K562 (cell line): ENCODE data around the gene USP12. TPM values are rescaled to one million over a fixed set of nuclear protein-coding genes. Genes with fewer than 3 reads are reported as not detected.

Experiments
- DACH1 ChIP-seq: fragments of 450-650 bp; IDR thresholded peaks from 2 replicates; pipeline ENCODE4 v1.6.1; 2018; ENCODE audit not compliant: partially characterized antibody
- DLX4 ChIP-seq: fragments of 250-450 bp; sonication (Bioruptor Pico); IDR thresholded peaks from 2 replicates; pipeline ENCODE4 v1.6.1; 2021; ENCODE audit warnings: mild to moderate bottlenecking
- DNMT1 ChIP-seq: fragments of 450-650 bp; IDR thresholded peaks from 2 replicates; pipeline ENCODE4 v1.6.1; 2016; ENCODE audit warnings: antibody characterized with exemption, mild to moderate bottlenecking
- NCOR1 ChIP-seq: fragments of 450-650 bp; IDR thresholded peaks from 2 replicates; pipeline ENCODE4 v1.6.1; 2016; ENCODE audit warnings: mild to moderate bottlenecking, moderate library complexity
- PHF8 ChIP-seq: fragments of 200-600 bp; sonication (generic); IDR thresholded peaks from 2 replicates; pipeline ENCODE4 v1.6.1; 2012; ENCODE audit warnings: mixed run types, mild to moderate bottlenecking, inconsistent platforms, low read length, moderate library complexity, borderline replicate concordance
- PURB ChIP-seq: sonication (generic); formaldehyde crosslinking; IDR thresholded peaks from 2 replicates; pipeline ENCODE4 v1.9.0; 2021; ENCODE audit warnings: low read depth, mild to moderate bottlenecking, missing genetic modification reagents
- RBM17 ChIP-seq: fragments of 200-400 bp; formaldehyde crosslinking; IDR thresholded peaks from 2 replicates; pipeline ENCODE4 v1.6.1; 2017; ENCODE audit warnings: low read depth, mild to moderate bottlenecking, low read length, borderline replicate concordance
- SMAD2 ChIP-seq: fragments of 150-350 bp; IDR thresholded peaks from 2 replicates; pipeline ENCODE4 v1.6.1; 2014; ENCODE audit warnings: low read depth, mild to moderate bottlenecking, low read length
- SPI1 ChIP-seq: IDR thresholded peaks from 2 replicates; pipeline ENCODE4 v1.6.1; 2011; ENCODE audit warnings: low read depth, low read length, control low read depth, borderline replicate concordance
- TAL1 ChIP-seq: fragments of 450-650 bp; IDR thresholded peaks from 2 replicates; pipeline ENCODE4 v1.6.1; 2016; ENCODE audit warnings: mild to moderate bottlenecking
- ZNF695 ChIP-seq: fragments of 450-650 bp; formaldehyde crosslinking; IDR thresholded peaks from 2 replicates; pipeline ENCODE4 v1.4.0; 2020; ENCODE audit warnings: mild to moderate bottlenecking, moderate library complexity
- ZNF778 ChIP-seq: fragments of 450-650 bp; formaldehyde crosslinking; IDR thresholded peaks from 2 replicates; pipeline ENCODE4 v1.4.0; 2020; ENCODE audit warnings: mild to moderate bottlenecking, moderate library complexity
- polyA plus RNA-seq, 8 experiments: library from polyadenylated mRNA; depleted of rRNA in 4 of 8; stranded (reverse) in 5 of 8; unstranded in 3 of 8; fragments of >200 nt; fragmentation: Nextera tagmentation in 2 of 8; fragmentation: Illumina TruSeq in 1 of 8; extraction: Ambion mirVana in 2 of 8; extraction: Trizol in 1 of 8; gene quantifications; 2 replicates each; pipeline versions ENCODE4 v1.2.1 to v1.2.3, GENCODE V29; 2011 to 2014; ENCODE audit warnings: inconsistent platforms in 1 of 8, missing spikeins in 1 of 8
- total RNA-seq, 7 experiments: library from RNA; depleted of rRNA in 6 of 7; stranded (reverse); fragments of >200 nt in 6 of 7; fragmentation: Illumina TruSeq in 2 of 7; extraction: Trizol in 2 of 7; gene quantifications; 2 replicates each; pipeline versions ENCODE4 v1.2.1 to v1.2.3, GENCODE V29; 2011 to 2021; ENCODE audit warnings: low replicate concordance in 1 of 7
- TF ChIP-seq, protein P1 (sequence below): fragments of 200-600 bp; sonication (generic); IDR thresholded peaks from one replicate; pipeline ENCODE4 v1.6.1; 2012; ENCODE audit warnings: mild to moderate bottlenecking, low read depth, low read length, inconsistent platforms
- TF ChIP-seq, protein P2 (sequence below): IDR thresholded peaks from 2 replicates; pipeline ENCODE4 v1.6.1; 2012; ENCODE audit warnings: low read depth, low read length, improper control_type of control experiment, borderline replicate concordance

USP12 gene
- total and polyA plus RNA-seq, 9 of the 15 experiments (the other 6 are each of a cell fraction or from before 2014, with no cell fraction given): 1.8 to 20.5 (median 13.3) TPM

- TF ChIP-seq, protein P1, sequence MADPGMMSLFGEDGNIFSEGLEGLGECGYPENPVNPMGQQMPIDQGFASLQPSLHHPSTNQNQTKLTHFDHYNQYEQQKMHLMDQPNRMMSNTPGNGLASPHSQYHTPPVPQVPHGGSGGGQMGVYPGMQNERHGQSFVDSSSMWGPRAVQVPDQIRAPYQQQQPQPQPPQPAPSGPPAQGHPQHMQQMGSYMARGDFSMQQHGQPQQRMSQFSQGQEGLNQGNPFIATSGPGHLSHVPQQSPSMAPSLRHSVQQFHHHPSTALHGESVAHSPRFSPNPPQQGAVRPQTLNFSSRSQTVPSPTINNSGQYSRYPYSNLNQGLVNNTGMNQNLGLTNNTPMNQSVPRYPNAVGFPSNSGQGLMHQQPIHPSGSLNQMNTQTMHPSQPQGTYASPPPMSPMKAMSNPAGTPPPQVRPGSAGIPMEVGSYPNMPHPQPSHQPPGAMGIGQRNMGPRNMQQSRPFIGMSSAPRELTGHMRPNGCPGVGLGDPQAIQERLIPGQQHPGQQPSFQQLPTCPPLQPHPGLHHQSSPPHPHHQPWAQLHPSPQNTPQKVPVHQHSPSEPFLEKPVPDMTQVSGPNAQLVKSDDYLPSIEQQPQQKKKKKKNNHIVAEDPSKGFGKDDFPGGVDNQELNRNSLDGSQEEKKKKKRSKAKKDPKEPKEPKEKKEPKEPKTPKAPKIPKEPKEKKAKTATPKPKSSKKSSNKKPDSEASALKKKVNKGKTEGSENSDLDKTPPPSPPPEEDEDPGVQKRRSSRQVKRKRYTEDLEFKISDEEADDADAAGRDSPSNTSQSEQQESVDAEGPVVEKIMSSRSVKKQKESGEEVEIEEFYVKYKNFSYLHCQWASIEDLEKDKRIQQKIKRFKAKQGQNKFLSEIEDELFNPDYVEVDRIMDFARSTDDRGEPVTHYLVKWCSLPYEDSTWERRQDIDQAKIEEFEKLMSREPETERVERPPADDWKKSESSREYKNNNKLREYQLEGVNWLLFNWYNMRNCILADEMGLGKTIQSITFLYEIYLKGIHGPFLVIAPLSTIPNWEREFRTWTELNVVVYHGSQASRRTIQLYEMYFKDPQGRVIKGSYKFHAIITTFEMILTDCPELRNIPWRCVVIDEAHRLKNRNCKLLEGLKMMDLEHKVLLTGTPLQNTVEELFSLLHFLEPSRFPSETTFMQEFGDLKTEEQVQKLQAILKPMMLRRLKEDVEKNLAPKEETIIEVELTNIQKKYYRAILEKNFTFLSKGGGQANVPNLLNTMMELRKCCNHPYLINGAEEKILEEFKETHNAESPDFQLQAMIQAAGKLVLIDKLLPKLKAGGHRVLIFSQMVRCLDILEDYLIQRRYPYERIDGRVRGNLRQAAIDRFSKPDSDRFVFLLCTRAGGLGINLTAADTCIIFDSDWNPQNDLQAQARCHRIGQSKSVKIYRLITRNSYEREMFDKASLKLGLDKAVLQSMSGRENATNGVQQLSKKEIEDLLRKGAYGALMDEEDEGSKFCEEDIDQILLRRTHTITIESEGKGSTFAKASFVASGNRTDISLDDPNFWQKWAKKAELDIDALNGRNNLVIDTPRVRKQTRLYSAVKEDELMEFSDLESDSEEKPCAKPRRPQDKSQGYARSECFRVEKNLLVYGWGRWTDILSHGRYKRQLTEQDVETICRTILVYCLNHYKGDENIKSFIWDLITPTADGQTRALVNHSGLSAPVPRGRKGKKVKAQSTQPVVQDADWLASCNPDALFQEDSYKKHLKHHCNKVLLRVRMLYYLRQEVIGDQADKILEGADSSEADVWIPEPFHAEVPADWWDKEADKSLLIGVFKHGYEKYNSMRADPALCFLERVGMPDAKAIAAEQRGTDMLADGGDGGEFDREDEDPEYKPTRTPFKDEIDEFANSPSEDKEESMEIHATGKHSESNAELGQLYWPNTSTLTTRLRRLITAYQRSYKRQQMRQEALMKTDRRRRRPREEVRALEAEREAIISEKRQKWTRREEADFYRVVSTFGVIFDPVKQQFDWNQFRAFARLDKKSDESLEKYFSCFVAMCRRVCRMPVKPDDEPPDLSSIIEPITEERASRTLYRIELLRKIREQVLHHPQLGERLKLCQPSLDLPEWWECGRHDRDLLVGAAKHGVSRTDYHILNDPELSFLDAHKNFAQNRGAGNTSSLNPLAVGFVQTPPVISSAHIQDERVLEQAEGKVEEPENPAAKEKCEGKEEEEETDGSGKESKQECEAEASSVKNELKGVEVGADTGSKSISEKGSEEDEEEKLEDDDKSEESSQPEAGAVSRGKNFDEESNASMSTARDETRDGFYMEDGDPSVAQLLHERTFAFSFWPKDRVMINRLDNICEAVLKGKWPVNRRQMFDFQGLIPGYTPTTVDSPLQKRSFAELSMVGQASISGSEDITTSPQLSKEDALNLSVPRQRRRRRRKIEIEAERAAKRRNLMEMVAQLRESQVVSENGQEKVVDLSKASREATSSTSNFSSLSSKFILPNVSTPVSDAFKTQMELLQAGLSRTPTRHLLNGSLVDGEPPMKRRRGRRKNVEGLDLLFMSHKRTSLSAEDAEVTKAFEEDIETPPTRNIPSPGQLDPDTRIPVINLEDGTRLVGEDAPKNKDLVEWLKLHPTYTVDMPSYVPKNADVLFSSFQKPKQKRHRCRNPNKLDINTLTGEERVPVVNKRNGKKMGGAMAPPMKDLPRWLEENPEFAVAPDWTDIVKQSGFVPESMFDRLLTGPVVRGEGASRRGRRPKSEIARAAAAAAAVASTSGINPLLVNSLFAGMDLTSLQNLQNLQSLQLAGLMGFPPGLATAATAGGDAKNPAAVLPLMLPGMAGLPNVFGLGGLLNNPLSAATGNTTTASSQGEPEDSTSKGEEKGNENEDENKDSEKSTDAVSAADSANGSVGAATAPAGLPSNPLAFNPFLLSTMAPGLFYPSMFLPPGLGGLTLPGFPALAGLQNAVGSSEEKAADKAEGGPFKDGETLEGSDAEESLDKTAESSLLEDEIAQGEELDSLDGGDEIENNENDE: no peak
- no peak for TF ChIP-seq DNMT1
- no peak for TF ChIP-seq DLX4 (CRISPR knock-in tag)
- TF ChIP-seq, protein P2, sequence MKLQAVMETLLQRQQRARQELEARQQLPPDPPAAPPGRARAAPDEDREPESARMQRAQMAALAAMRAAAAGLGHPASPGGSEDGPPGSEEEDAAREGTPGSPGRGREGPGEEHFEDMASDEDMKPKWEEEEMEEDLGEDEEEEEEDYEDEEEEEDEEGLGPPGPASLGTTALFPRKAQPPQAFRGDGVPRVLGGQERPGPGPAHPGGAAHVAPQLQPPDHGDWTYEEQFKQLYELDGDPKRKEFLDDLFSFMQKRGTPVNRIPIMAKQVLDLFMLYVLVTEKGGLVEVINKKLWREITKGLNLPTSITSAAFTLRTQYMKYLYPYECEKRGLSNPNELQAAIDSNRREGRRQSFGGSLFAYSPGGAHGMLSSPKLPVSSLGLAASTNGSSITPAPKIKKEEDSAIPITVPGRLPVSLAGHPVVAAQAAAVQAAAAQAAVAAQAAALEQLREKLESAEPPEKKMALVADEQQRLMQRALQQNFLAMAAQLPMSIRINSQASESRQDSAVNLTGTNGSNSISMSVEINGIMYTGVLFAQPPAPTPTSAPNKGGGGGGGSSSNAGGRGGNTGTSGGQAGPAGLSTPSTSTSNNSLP: no peak
- TF ChIP-seq TAL1: peak; percentile 47; the same call in 1 of the 2 replicates
- TF ChIP-seq PHF8: peak; percentile 49; the same call in 1 of the 2 replicates
- TF ChIP-seq SMAD2: no peak
- no peak for TF ChIP-seq PURB (CRISPR knock-in tag)
- TF ChIP-seq ZNF695 (CRISPR knock-in tag): no peak
- no peak for TF ChIP-seq SPI1
- no peak for TF ChIP-seq DACH1
- no peak for TF ChIP-seq ZNF778 (CRISPR knock-in tag)
- TF ChIP-seq NCOR1: peak; percentile 72; the same call in 1 of the 2 replicates
- TF ChIP-seq RBM17: no peak
Observed at GRCh38 chr13:27125357-27126282, 46.0 kb downstream of the USP12 start (continued).
